Mesendoderm (in vitro differentiated cells): ENCODE results near the gene C1orf174.
"Not testable (repeated sequence)": the region's sequence is repeated elsewhere in the genome, so short reads cannot be mapped to it uniquely, and the experiment has no call there.

Source experiments
- DNase-seq: peaks from one replicate; pipeline ENCODE4 v3.0.0; 2013
- H2AK5ac ChIP-seq: 2 replicates; pipeline ENCODE4 v1.6.1; 2013; ENCODE audit warnings: low read length, inconsistent platforms
- H2BK120ac ChIP-seq: 2 replicates; pipeline ENCODE4 v1.6.1; 2013; ENCODE audit warnings: low read depth, mild to moderate bottlenecking, low read length, moderate library complexity, mixed read lengths
- H2BK15ac ChIP-seq: replicated peaks from 2 replicates; pipeline ENCODE4 v1.6.1; 2013; ENCODE audit warnings: low read depth, mild to moderate bottlenecking, moderate library complexity
- H2BK5ac ChIP-seq: 2 replicates; pipeline ENCODE4 v1.6.1; 2013; ENCODE audit warnings: low read length, inconsistent platforms
- H3K18ac ChIP-seq: 2 replicates; pipeline ENCODE4 v1.6.1; 2013; ENCODE audit warnings: mild to moderate bottlenecking, low read length, mixed read lengths
- H3K23ac ChIP-seq: one replicate; pipeline ENCODE4 v1.6.1; 2013; ENCODE audit warnings: low read length
- H3K27ac ChIP-seq: 2 replicates; pipeline ENCODE4 v1.5.1; 2013; ENCODE audit warnings: low read depth, mild to moderate bottlenecking, inconsistent platforms, low read length, moderate library complexity
- H3K27me3 ChIP-seq: 2 replicates; pipeline ENCODE4 v1.6.1; 2013; ENCODE audit warnings: low read length, control low read depth, mild to moderate bottlenecking, inconsistent platforms; ENCODE audit not compliant: insufficient read depth, poor library complexity
- H3K36me3 ChIP-seq: 2 replicates; pipeline ENCODE4 v1.6.1; 2013; ENCODE audit warnings: low read length, inconsistent platforms; ENCODE audit not compliant: control insufficient read depth, insufficient read depth
- H3K4ac ChIP-seq: one replicate; pipeline ENCODE4 v1.6.1; 2013; ENCODE audit warnings: low read depth, mild to moderate bottlenecking, low read length, moderate library complexity
- H3K4me1 ChIP-seq: 2 replicates; pipeline ENCODE4 v1.6.1; 2013; ENCODE audit warnings: low read depth, low read length, inconsistent platforms; ENCODE audit not compliant: control insufficient read depth
- H3K4me2 ChIP-seq: 2 replicates; pipeline ENCODE4 v1.6.1; 2013; ENCODE audit warnings: low read length
- H3K4me3 ChIP-seq: 2 replicates; pipeline ENCODE4 v1.5.1; 2013; ENCODE audit warnings: mild to moderate bottlenecking, low read length
- H3K56ac ChIP-seq: one replicate; pipeline ENCODE4 v1.6.1; 2013; ENCODE audit warnings: low read length
- H3K79me1 ChIP-seq: 2 replicates; pipeline ENCODE4 v1.6.1; 2013; ENCODE audit warnings: low read length, inconsistent platforms
- H3K79me2 ChIP-seq: 2 replicates; pipeline ENCODE4 v1.6.1; 2013; ENCODE audit warnings: mild to moderate bottlenecking, low read length; ENCODE audit not compliant: control insufficient read depth, insufficient read depth
- H3K9ac ChIP-seq: 2 replicates; pipeline ENCODE4 v1.6.1; 2013; ENCODE audit warnings: low read length, inconsistent platforms
- H4K5ac ChIP-seq: one replicate; pipeline ENCODE4 v1.6.1; 2013; ENCODE audit warnings: low read length
- H4K8ac ChIP-seq: one replicate; pipeline ENCODE4 v1.6.1; 2013; ENCODE audit warnings: low read depth, mild to moderate bottlenecking, control low read depth, low read length, moderate library complexity
- WGBS: extraction: QIAGEN DNeasy Blood & Tissue Kit; methylation state at CpG from one replicate; pipeline ENCODE4 v1.1.7; 2013; ENCODE audit warnings: low lambda C conversion rate, missing lambda C conversion rate; ENCODE audit not compliant: insufficient coverage; ENCODE audit errors: extremely low coverage; 5-methylcytosine and 5-hydroxymethylcytosine counted together

C1orf174 gene

DNA sequence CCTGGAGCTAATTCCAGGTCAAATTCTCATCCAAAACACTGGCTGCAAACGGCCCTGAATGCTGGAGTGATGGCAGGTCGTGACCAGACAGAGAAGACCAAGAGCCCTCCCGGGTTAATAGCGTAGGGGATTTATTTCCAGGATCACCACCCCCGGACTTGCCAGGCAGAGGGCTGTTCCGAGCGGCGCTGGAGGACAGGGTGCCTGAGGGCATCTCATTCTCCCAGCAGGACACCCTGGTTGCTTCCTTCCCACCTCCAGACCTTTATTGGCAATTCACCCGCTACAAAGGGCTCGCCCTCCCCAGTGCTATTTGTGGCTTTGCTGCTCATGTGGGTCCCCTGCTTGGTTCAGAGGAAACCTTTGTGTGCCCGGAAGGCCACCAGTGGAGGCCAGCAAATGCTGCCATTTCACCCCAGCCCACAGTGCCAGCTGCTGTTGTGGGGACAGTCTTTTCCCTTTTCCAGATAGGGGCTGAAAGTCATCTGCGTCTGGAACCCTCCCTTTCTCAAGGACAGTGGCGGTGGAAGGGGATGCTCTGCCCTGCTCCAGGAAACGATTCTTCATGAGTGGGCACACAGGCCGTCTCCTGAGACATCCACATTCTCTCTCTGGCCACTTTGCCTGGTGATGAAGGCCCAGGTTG, 19.0 kb upstream of the C1orf174 start:
- no peak overlapping the region for H3K56ac ChIP-seq
- no peak overlapping the region for H3K4me3 ChIP-seq
- no peak overlapping the region for H4K5ac ChIP-seq
- no peaks in the 10 kb centered on the region for H3K79me2 ChIP-seq
- no peaks in the 10 kb centered on the region for H3K36me3 ChIP-seq
- H4K8ac ChIP-seq: no peak overlapping the region
- no peaks in the 10 kb centered on the region for H3K4me1 ChIP-seq
- H2BK5ac ChIP-seq: no peak overlapping the region
- no peak overlapping the region for H3K18ac ChIP-seq
- H3K4me2 ChIP-seq: no peak overlapping the region
- no peaks in the 10 kb centered on the region for H3K79me1 ChIP-seq
- H2AK5ac ChIP-seq: no peak overlapping the region
- no peak overlapping the region for H3K27ac ChIP-seq
- H3K9ac ChIP-seq: no peak overlapping the region
- H3K23ac ChIP-seq: no peak overlapping the region
- DNase-seq: no peak
- H3K27me3 ChIP-seq: no peaks in the 10 kb centered on the region
- WGBS: no CpG with 5 or more reads among the region's 15 CpGs
- no peak overlapping the region for H3K4ac ChIP-seq
- H2BK15ac ChIP-seq: no peak overlapping the region
- no peak overlapping the region for H2BK120ac ChIP-seq

GRCh38 chr1:3918359-3918758, 18.3 kb upstream of the C1orf174 start:
- H3K4me1 ChIP-seq, H3K4me3 ChIP-seq, H3K23ac ChIP-seq, H2BK5ac ChIP-seq, H3K4ac ChIP-seq, DNase-seq, H3K27me3 ChIP-seq, H3K4me2 ChIP-seq, H3K79me1 ChIP-seq, H3K9ac ChIP-seq, H4K8ac ChIP-seq, H3K79me2 ChIP-seq, H2BK15ac ChIP-seq, H3K27ac ChIP-seq, H2BK120ac ChIP-seq, H3K56ac ChIP-seq, H4K5ac ChIP-seq, H3K36me3 ChIP-seq, H2AK5ac ChIP-seq, H3K18ac ChIP-seq: not testable (repeated sequence)
- no CpG with 5 or more reads among the region's 6 CpGs for WGBS

- Histone ChIP-seq H4K8ac (no peak overlapping the region), H3K56ac (no peak overlapping the region), H2BK15ac (no peak overlapping the region), H3K9ac (no peak overlapping the region), H3K36me3 (no peaks in the 10 kb centered on the region), H3K4ac (no peak overlapping the region), H2BK5ac (no peak overlapping the region), H3K23ac (no peak overlapping the region), H3K79me2 (no peaks in the 10 kb centered on the region), H3K4me1 (no peaks in the 10 kb centered on the region), H3K27ac (no peak overlapping the region), H3K18ac (no peak overlapping the region), H3K27me3 (no peaks in the 10 kb centered on the region), H2BK120ac (no peak overlapping the region), H3K4me3 (no peak overlapping the region), H2AK5ac (no peak overlapping the region), H4K5ac (no peak overlapping the region), H3K79me1 (no peaks in the 10 kb centered on the region), H3K4me2 (no peak overlapping the region)
- no CpG with 5 or more reads among the region's 8 CpGs for WGBS
- DNase-seq: no peak
Observed at GRCh38 chr1:3917761-3918160, 17.7 kb upstream of the C1orf174 start.

GRCh38 chr1:3915551-3916121, 15.6 kb upstream of the C1orf174 start:
- no peaks in the 10 kb centered on the region for H3K79me2 ChIP-seq
- H2BK120ac ChIP-seq: no peak overlapping the region
- peaks cover 2% of the 10 kb centered on the region for H3K4me1 ChIP-seq
- H3K79me1 ChIP-seq: no peaks in the 10 kb centered on the region
- no peak overlapping the region for H4K5ac ChIP-seq
- no peaks in the 10 kb centered on the region for H3K27me3 ChIP-seq
- no peak overlapping the region for H2AK5ac ChIP-seq
- no peaks in the 10 kb centered on the region for H3K36me3 ChIP-seq
- H4K8ac ChIP-seq: no peak overlapping the region
- H3K18ac ChIP-seq: no peak overlapping the region
- no peak overlapping the region for H3K27ac ChIP-seq
- no peak overlapping the region for H2BK15ac ChIP-seq
- no CpG with 5 or more reads among the region's 15 CpGs for WGBS
- H3K9ac ChIP-seq: no peak overlapping the region
- no peak overlapping the region for H3K56ac ChIP-seq
- no peak overlapping the region for H3K4me2 ChIP-seq
- no peak overlapping the region for H3K4ac ChIP-seq
- no peak for DNase-seq
- H3K4me3 ChIP-seq: no peak overlapping the region
- no peak overlapping the region for H2BK5ac ChIP-seq
- H3K23ac ChIP-seq: no peak overlapping the region

DNA sequence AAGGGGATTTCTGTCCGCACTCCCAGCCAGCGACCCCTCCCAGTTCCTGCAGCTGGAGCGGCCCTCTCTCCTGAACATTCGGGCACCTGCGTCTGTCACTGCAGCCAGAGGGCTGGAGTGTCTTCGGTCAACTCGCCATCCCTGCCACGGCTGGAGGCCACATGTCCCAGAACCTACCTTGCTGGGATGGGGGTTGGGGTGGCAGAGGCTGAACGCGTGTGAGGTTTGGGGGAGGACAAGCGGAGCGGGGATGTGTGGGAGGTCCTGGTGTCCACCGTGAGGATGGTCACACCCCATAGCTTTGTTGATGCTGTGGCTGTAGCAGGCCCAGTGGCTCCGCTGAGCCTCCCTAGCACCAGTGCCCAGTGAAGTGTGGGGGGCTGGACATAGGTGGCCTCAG, 14.8 kb upstream of the C1orf174 start:
- DNase-seq: no peak
- H3K4me3 ChIP-seq: no peak overlapping the region
- no peak overlapping the region for H4K5ac ChIP-seq
- no peak overlapping the region for H3K23ac ChIP-seq
- no peak overlapping the region for H3K9ac ChIP-seq
- no peak overlapping the region for H4K8ac ChIP-seq
- H3K4ac ChIP-seq: no peak overlapping the region
- H2BK5ac ChIP-seq: no peak overlapping the region
- no peak overlapping the region for H3K56ac ChIP-seq
- no peaks in the 10 kb centered on the region for H3K79me2 ChIP-seq
- H3K4me1 ChIP-seq: peaks cover 2% of the 10 kb centered on the region
- WGBS: no CpG with 5 or more reads among the region's 14 CpGs
- H3K4me2 ChIP-seq: no peak overlapping the region
- H3K27ac ChIP-seq: no peak overlapping the region
- no peak overlapping the region for H2AK5ac ChIP-seq
- no peaks in the 10 kb centered on the region for H3K27me3 ChIP-seq
- no peaks in the 10 kb centered on the region for H3K36me3 ChIP-seq
- no peak overlapping the region for H3K18ac ChIP-seq
- no peaks in the 10 kb centered on the region for H3K79me1 ChIP-seq
- no peak overlapping the region for H2BK15ac ChIP-seq
- H2BK120ac ChIP-seq: no peak overlapping the region

GRCh38 chr1:3914331-3914851, 14.3 kb upstream of the C1orf174 start:
- H2BK5ac ChIP-seq: no peak overlapping the region
- DNase-seq: no peak
- no peak overlapping the region for H2BK15ac ChIP-seq
- H3K18ac ChIP-seq: no peak overlapping the region
- no peak overlapping the region for H3K56ac ChIP-seq
- no CpG with 5 or more reads among the region's 21 CpGs for WGBS
- no peak overlapping the region for H3K23ac ChIP-seq
- no peaks in the 10 kb centered on the region for H3K36me3 ChIP-seq
- no peak overlapping the region for H3K4me3 ChIP-seq
- H3K79me2 ChIP-seq: no peaks in the 10 kb centered on the region
- H3K4me2 ChIP-seq: no peak overlapping the region
- no peak overlapping the region for H2AK5ac ChIP-seq
- no peak overlapping the region for H3K4ac ChIP-seq
- no peak overlapping the region for H3K27ac ChIP-seq
- no peak overlapping the region for H4K5ac ChIP-seq
- H3K79me1 ChIP-seq: no peaks in the 10 kb centered on the region
- H2BK120ac ChIP-seq: no peak overlapping the region
- H3K27me3 ChIP-seq: no peaks in the 10 kb centered on the region
- H3K4me1 ChIP-seq: peaks cover 2% of the 10 kb centered on the region
- H3K9ac ChIP-seq: no peak overlapping the region
- no peak overlapping the region for H4K8ac ChIP-seq
